HUES48 (cell line): ENCODE measurements around the gene APOA1.

ENCODE experiments used
- H3K27ac ChIP-seq: one replicate; pipeline ENCODE4 v1.7.0; 2013; ENCODE audit warnings: low read depth, low read length, inconsistent platforms
- H3K27me3 ChIP-seq: 2 replicates; pipeline ENCODE4 v1.6.1; 2013; ENCODE audit warnings: mild to moderate bottlenecking, low read length; ENCODE audit not compliant: control insufficient read depth, insufficient read depth
- H3K36me3 ChIP-seq: 2 replicates; pipeline ENCODE4 v1.6.1; 2013; ENCODE audit warnings: low read length; ENCODE audit not compliant: control insufficient read depth, insufficient read depth
- H3K4me1 ChIP-seq: 2 replicates; pipeline ENCODE4 v1.6.1; 2013; ENCODE audit warnings: mild to moderate bottlenecking, low read length; ENCODE audit not compliant: control insufficient read depth, insufficient read depth
- H3K4me3 ChIP-seq: 2 replicates; pipeline ENCODE4 v1.5.1; 2013; ENCODE audit warnings: mild to moderate bottlenecking, low read depth, low read length
- H3K9ac ChIP-seq: 2 replicates; pipeline ENCODE4 v1.6.1; 2013; ENCODE audit warnings: mild to moderate bottlenecking, low read depth, low read length, moderate library complexity
- H3K9me3 ChIP-seq: 2 replicates; pipeline ENCODE4 v1.6.1; 2013; ENCODE audit warnings: low read length; ENCODE audit not compliant: control insufficient read depth, insufficient read depth

The APOA1 gene

DNA sequence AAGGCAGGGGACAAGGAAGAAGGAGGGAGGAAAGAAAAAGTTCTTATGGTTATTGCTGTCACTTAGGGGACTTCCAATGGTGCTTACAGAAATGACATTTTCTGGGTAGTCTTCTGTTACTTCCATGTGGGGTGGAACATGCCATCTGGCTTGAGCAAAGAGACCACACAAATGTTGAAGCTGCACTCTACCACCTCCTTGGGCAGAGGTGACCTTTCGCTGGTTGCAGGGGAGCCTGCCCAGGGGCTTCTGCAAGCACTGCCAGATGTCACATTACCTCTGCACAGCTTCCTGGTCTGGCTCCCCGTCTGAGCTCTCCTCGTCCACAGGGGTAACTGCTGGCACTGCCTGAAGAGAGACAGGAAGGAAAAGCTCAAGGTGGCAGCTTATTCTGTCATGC, 32.6 kb upstream of the APOA1 start:
- Histone ChIP-seq H3K9ac (no peak overlapping the region), H3K27ac (no peak overlapping the region), H3K4me1 (no peaks in the 10 kb centered on the region), H3K9me3 (no peaks in the 10 kb centered on the region), H3K4me3 (no peak overlapping the region), H3K27me3 (no peaks in the 10 kb centered on the region), H3K36me3 (peaks cover 92% of the 10 kb centered on the region)

GRCh38 chr11:116869610-116870009, 32.2 kb upstream of the APOA1 start:
- no peaks in the 10 kb centered on the region for H3K27me3 ChIP-seq
- no peak overlapping the region for H3K9ac ChIP-seq
- H3K9me3 ChIP-seq, result no peaks in the 10 kb centered on the region
- H3K4me1 ChIP-seq, result no peaks in the 10 kb centered on the region
- H3K36me3 ChIP-seq, result peaks cover 92% of the 10 kb centered on the region
- no peak overlapping the region for H3K27ac ChIP-seq
- H3K4me3 ChIP-seq, result no peak overlapping the region

GRCh38 chr11:116868066-116868465, 30.6 kb upstream of the APOA1 start:
- Histone ChIP-seq H3K4me1 (no peaks in the 10 kb centered on the region), H3K9me3 (no peaks in the 10 kb centered on the region), H3K9ac (no peak overlapping the region), H3K27me3 (no peaks in the 10 kb centered on the region), H3K4me3 (no peak overlapping the region), H3K36me3 (peaks cover 92% of the 10 kb centered on the region), H3K27ac (no peak overlapping the region)

- Histone ChIP-seq H3K9me3 (no peaks in the 10 kb centered on the region), H3K9ac (no peak overlapping the region), H3K27me3 (no peaks in the 10 kb centered on the region), H3K27ac (no peak overlapping the region), H3K4me1 (no peaks in the 10 kb centered on the region), H3K4me3 (no peak overlapping the region), H3K36me3 (peaks cover 89% of the 10 kb centered on the region)
Measured at GRCh38 chr11:116867619-116868018, 30.2 kb upstream of the APOA1 start.

GRCh38 chr11:116866804-116867455, 29.5 kb upstream of the APOA1 start:
- H3K9me3 ChIP-seq, result no peaks in the 10 kb centered on the region
- H3K27ac ChIP-seq, result no peak overlapping the region
- no peaks in the 10 kb centered on the region for H3K27me3 ChIP-seq
- H3K9ac ChIP-seq, result no peak overlapping the region
- H3K4me3 ChIP-seq, result no peak overlapping the region
- no peaks in the 10 kb centered on the region for H3K4me1 ChIP-seq
- peaks cover 89% of the 10 kb centered on the region for H3K36me3 ChIP-seq

DNA sequence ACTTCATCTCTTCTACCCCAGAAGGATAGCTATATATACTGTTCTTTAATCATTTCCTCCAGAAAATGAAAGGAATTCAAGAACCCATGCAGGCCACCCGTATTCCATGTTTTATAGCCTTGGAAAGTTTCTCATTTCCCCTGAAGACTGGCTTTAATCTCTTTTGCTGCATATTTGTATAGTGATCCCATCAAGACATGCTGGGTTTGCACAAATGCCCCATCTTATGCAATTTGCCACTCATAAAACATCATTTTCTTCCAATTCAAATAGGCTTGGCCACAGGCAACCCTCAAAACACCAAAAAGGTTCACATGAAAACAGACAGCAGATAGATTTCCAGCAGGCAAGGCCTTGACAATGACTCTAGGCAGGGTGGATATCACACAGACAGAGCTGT, 28.3 kb upstream of the APOA1 start:
- Histone ChIP-seq H3K9me3 (no peaks in the 10 kb centered on the region), H3K27ac (no peak overlapping the region), H3K4me1 (no peaks in the 10 kb centered on the region), H3K9ac (no peak overlapping the region), H3K27me3 (no peaks in the 10 kb centered on the region), H3K4me3 (no peak overlapping the region), H3K36me3 (peaks cover 89% of the 10 kb centered on the region)

- Histone ChIP-seq H3K27me3 (no peaks in the 10 kb centered on the region), H3K4me1 (no peaks in the 10 kb centered on the region), H3K36me3 (peaks cover 85% of the 10 kb centered on the region)
Measured at GRCh38 chr11:116864531-116864930, 27.1 kb upstream of the APOA1 start.

DNA sequence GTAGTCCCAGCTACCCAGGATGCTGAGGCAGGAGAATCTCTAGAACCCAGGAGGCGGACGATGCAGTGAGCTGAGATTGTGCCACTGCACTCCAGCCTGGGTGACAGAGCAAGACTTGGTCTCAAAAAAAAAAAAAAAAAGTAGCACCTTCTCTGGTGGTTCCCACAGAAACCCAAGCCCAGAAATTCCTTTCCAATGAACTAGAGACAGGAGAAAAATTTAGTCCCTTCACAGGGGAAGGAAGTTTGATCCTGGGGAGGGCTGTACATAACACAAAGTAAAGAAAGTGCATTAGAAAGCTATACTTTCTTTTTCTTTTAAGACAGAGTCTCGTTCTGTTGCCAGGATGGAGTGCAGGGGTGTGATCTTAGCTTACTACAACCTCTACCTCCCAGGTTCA, 25.5 kb upstream of the APOA1 start:
- Histone ChIP-seq H3K27me3 (no peaks in the 10 kb centered on the region), H3K9ac (no peak overlapping the region), H3K9me3 (no peaks in the 10 kb centered on the region), H3K4me1 (no peaks in the 10 kb centered on the region), H3K27ac (no peak overlapping the region), H3K4me3 (no peak overlapping the region), H3K36me3 (peaks cover 89% of the 10 kb centered on the region)

More at GRCh38 chr11:116864531-116864930, 27.1 kb upstream of the APOA1 start:
- no peak overlapping the region for H3K9ac ChIP-seq
- no peak overlapping the region for H3K27ac ChIP-seq
- H3K4me3 ChIP-seq, result no peak overlapping the region
- no peaks in the 10 kb centered on the region for H3K9me3 ChIP-seq

- no peak overlapping the region for H3K27ac ChIP-seq
- no peaks in the 10 kb centered on the region for H3K27me3 ChIP-seq
- peaks cover 88% of the 10 kb centered on the region for H3K36me3 ChIP-seq
- H3K4me3 ChIP-seq, result no peak overlapping the region
- H3K9me3 ChIP-seq, result no peaks in the 10 kb centered on the region
- H3K9ac ChIP-seq, result no peak overlapping the region
- H3K4me1 ChIP-seq, result no peaks in the 10 kb centered on the region
Measured at GRCh38 chr11:116862185-116862584, 24.8 kb upstream of the APOA1 start.

GRCh38 chr11:116861539-116861938, 24.1 kb upstream of the APOA1 start:
- H3K27me3 ChIP-seq, result no peaks in the 10 kb centered on the region
- H3K4me1 ChIP-seq, result no peaks in the 10 kb centered on the region
- H3K9me3 ChIP-seq, result no peaks in the 10 kb centered on the region
- peaks cover 88% of the 10 kb centered on the region for H3K36me3 ChIP-seq
- H3K4me3 ChIP-seq, result no peak overlapping the region
- no peak overlapping the region for H3K27ac ChIP-seq
- H3K9ac ChIP-seq, result no peak overlapping the region

GRCh38 chr11:116860303-116860702, 22.9 kb upstream of the APOA1 start:
- H3K4me1 ChIP-seq, result no peaks in the 10 kb centered on the region
- H3K4me3 ChIP-seq, result no peak overlapping the region
- H3K27ac ChIP-seq, result no peak overlapping the region
- no peaks in the 10 kb centered on the region for H3K9me3 ChIP-seq
- peaks cover 80% of the 10 kb centered on the region for H3K36me3 ChIP-seq
- H3K9ac ChIP-seq, result no peak overlapping the region
- H3K27me3 ChIP-seq, result no peaks in the 10 kb centered on the region
